HG03064 (cell line): Measurements from ENCODE around the gene PLCG2.
"Not testable (repeated sequence)": the region's sequence is repeated elsewhere in the genome, so short reads cannot be mapped to it uniquely, and the experiment has no call there.

Experiments used
- ATAC-seq: cut with Tn5 transposase; IDR thresholded peaks from one replicate; pipeline ENCODE4 v1.9.1; 2021; ENCODE audit warnings: low read depth; ENCODE audit not compliant: unreplicated experiment

PLCG2 gene

GRCh38 chr16:81752876-81753227 is 26.2 kb upstream of the PLCG2 start:
- ATAC-seq = no peak

DNA sequence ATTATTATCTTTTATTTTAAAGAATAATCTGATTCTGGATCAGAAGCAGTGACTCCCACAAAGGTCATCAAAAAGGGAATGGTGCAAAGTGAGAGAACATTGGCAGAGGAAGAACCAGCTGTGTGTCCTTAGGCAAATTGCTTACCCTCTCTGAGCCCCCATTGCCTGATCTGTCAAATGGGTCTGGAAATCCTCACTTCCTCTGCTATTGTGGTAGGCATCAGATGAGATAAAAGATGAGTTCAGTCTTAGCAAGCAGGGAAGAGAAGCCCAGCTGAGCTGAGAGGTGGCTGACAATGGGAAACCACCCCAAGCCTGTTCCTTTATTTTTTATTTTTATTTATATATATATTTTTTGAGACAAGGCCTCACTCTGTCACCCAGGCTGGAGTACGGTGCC is 24.2 kb upstream of the PLCG2 start:
- ATAC-seq = no peak

- ATAC-seq = no peak
These were observed 23.0 kb upstream of the PLCG2 start for GRCh38 chr16:81755915-81756614.

DNA sequence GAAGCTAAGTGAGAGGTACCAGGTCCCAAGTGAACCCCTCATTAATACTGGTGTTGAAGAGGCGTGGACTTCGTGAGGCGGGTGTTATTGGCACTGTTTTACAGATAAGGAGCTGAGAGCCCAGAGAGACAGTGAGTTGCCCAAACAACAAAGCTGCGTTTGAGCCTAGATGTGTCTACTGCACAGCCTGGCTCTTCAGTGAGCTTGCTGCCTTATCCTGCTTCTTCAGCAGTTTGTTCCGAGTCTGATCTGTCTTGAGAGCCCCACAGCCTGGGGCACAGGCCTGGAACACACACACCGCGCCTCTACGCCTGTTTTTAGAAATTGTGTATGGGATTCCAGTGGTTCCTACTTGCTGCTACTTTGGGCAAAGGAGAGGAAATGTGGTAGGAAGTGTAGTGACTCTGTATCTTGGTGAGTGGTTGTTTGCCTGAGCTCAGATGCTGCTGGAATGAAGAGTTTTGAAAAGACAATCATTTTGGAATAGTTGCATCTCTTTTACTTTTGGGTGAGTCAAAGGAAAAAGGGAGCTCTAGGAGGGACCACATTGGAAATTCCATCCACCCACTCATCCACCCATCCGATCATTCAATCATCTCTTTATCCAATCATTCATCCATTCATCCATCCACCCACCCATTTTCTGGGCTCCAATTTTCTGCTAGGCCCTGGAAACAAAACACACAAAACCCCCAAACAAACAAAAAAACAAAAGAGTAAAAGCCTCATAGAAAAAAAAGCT is 22.3 kb upstream of the PLCG2 start:
- ATAC-seq = no peak

DNA sequence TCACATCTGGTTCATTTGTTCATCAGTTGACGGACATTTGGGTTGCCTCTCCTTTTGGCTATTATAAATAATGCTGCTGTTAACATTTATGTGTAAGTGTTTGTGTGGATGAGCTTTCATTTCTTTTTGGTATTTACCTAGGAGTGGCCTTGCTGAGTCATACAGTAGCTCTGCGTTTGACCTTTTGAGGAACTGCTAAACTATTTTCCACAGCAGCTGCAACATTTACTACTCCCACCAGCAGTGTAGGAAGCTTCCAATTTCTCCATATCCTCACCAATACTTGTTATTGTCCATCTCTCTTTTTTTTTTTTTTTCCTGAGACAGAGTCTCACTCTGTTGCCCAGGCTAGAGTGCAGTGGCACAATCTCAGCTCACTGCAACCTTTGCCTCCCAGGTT is 20.7 kb upstream of the PLCG2 start:
- no peak for ATAC-seq

DNA sequence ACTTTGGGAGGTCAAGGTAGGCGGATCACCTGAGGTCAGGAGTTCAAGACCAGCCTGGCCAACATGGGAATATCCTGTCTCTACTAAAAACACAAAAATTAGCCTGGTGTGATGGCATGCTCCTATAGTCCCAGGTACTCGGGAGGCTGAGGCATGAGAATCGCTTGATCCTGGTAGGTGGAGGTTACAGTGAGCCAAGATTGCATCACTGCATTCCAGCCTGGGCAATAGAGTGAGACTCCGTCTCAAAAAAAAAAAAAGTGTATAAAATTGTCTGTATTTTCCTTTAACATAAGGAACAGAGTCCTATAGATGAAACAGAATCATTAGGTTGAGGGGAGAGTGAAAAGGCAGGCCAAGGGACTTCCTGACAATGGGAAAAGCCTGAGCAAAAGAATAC is 16.8 kb upstream of the PLCG2 start:
- not testable (repeated sequence) for ATAC-seq

DNA sequence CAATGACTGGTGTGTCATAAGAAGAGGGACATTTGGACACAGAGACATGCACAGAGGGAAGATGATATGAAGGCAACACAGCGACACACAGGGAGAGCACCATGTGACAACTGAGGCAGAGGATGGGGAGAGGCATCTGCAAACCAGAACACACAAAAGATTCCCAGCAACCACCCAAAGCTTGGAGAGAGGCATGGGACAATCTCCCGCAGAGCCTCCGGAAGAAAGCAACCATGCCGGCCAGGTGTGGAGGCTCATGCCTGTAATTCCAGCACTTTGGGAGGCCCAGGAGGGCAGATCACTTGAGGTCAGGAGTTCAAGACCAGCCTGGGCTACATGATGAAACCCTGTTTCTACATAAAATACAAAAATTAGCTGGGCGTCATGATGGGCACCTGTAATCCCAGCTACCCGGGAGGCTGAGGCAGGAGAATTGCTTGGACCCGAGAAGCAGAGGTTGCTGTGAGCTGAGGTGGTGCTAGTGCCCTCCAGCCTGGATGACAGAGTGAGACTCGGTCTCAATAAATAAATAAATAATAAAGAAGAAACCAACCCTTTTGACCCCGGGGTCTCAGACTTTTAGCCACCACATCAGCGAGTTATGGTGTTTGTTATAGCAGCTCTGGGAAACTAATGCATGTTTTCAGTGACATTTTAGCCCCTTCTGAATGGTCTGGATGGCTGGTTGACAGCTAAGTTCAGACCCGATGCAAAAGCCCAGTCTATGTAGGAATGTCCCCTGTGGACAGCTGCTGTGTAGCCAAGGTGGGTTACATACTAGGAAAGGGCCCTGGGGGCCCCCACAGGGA is 13.8 kb upstream of the PLCG2 start:
- no peak for ATAC-seq

GRCh38 chr16:81765969-81766368 is 13.1 kb upstream of the PLCG2 start:
- no peak for ATAC-seq

DNA sequence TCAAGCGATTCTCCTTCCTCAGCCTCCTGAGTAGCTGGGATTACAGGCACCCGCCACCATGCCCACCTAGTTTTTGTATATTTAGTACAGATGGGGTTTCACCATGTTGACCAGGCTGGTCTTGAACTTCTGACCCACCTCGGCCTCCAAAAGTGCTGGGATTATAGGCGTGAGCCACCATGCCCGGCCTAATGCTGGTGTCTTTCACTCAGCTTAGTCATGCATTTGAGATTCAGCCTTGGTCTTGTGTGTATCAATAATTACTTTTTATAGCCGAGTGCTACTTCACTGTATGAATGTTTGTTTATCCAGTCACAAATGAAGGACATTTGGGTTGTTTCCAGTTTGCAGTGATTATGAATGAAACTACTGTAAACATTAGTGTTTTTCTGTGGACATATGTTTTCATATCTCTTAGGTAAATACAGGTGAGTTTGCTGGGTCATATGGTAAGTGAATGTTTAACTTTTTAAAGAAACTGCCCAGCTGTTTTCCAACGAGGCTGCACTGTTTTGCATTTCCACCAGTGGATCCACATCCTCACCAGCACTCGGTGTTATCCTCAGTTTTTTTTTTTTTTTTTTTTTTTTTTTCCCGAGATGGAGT is 11.0 kb upstream of the PLCG2 start:
- ATAC-seq = no peak

DNA sequence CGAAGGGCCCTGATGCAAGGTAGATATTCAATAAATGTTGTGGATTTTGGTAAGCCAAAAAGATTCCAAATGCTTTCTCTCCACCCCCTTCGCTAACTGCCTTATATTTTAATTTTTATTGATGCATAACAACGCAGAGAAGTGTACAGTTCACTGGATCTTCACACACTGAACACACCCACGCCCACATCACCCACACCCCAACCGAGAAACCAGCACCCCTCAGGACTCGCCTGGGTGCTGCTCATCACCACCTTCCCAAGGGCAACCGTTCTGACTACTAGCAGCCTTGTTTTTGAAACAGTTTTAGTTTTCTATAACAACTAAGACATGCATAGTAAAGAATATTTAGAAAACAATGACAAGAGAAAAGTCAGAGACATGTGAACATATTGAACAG is 9.1 kb upstream of the PLCG2 start:
- ATAC-seq = no peak

DNA sequence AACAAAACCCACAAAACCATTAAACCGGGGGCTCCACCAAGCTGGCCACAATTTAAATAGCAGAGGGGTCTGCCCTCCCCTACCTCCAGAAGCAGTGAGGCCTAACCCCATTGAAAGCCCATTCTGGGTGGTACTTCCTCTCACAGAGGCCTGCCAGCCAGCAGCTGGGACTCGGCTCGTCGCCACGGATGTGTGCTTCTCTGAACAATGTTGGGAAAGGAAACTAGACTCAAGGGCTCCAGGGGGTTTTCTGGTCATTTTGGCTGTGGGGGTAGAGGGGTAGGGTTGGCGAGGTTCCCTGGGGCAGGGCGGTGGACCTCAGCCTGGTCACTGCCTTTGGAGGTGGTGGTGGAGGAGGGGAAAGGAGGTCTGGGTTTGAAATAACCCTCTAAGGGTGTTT is 4.7 kb upstream of the PLCG2 start:
- ATAC-seq = no peak

GRCh38 chr16:81775570-81775969 is 3.5 kb upstream of the PLCG2 start:
- ATAC-seq = no peak

DNA sequence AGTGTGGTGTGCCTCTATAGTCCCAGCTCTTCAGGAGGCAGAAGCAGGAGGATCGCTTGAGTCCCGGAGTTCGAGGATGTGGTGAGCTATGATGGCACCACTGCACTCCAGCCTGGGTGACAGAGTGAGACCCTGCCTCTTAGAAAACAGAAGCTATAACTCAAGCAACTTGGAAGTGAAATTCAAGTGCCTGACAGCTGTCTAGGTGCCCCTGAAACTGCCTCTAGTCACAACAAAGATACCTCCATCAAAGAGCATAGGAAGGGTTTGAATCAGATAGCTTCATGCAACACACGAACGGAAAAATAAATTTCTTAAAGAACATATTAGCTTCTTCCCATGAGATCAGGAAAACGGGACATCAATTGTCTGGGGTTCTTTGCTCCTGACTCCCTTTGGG is 860 bp upstream of the PLCG2 start:
- ATAC-seq = no peak

GRCh38 chr16:81779536-81780320 is 637 bp downstream of the PLCG2 start:
- ATAC-seq = peak; percentile 8

- no peak for ATAC-seq
These were observed 1.3 kb downstream of the PLCG2 start for GRCh38 chr16:81780350-81780749.

GRCh38 chr16:81782236-81782635 is 3.1 kb downstream of the PLCG2 start:
- no peak for ATAC-seq

GRCh38 chr16:81784072-81784795 is 5.1 kb downstream of the PLCG2 start:
- ATAC-seq = no peak

- ATAC-seq = no peak
These were observed 6.2 kb downstream of the PLCG2 start for GRCh38 chr16:81785138-81785924.

DNA sequence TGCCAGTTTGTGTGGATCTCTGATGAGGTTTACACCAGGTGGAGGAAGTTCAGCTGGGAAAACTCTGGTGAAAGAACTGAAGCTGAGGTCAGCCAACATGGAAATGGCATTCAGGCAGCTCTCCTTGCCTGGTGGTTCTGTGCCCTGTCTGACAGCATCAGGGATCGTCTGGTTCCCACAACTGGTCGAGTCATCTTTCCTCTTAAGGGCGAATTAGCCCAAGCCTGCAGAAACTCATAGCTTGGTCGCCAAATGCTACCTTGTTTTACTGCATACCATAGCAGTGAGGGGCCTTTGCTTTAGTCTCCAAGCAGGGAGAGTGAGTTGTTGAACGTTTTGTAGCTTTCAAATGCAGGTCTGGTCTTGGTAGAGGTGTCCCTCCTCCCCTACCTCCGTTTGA is 7.2 kb downstream of the PLCG2 start:
- ATAC-seq = no peak
